ENCODE results near the gene KCNJ10. TPM values are rescaled to one million over a fixed set of nuclear protein-coding genes. Genes with fewer than 3 reads are reported as not detected.

Gene KCNJ10
- total RNA-seq, 6 experiments from 2014 or later = 0.23 to 3.1 (median 0.31) TPM; not detected in 1

- no peak for TF ChIP-seq POLR2A (IDR thresholded peaks at IDR 0.05)
- no peak for TF ChIP-seq CTCF (IDR thresholded peaks at IDR 0.05)
- intact Hi-C loops (cut with DNase I) = no loop called here
- H3K4me3 ChIP-seq = no peak overlapping the region
- no peaks in the 10 kb centered on the region for H3K9me3 ChIP-seq
- H3K27me3 ChIP-seq = no peaks in the 10 kb centered on the region
- peaks cover 0 to 1% (median 0%) of the 10 kb centered on the region in 4 donors for H3K4me1 ChIP-seq
- no peak for DNase-seq
- WGBS (ENCODE audit: insufficient coverage, low coverage, low lambda C conversion rate, missing lambda C conversion rate) = 66% methylated on average over 3 of the region's 3 CpGs
- no peaks in the 10 kb centered on the region for H3K36me3 ChIP-seq
- no peak for ATAC-seq
- H3K27ac ChIP-seq = no peak overlapping the region
Observed at GRCh38 chr1:159964144-159964543, 105.8 kb downstream of the KCNJ10 start.

GRCh38 chr1:159962176-159962575, 107.8 kb downstream of the KCNJ10 start:
- TF ChIP-seq POLR2A (IDR thresholded peaks at IDR 0.05) (no peak), CTCF (IDR thresholded peaks at IDR 0.05) (no peak)
- Histone ChIP-seq H3K27ac (no peak overlapping the region), H3K9me3 (no peaks in the 10 kb centered on the region), H3K4me1 (no peaks in the 10 kb centered on the region), H3K4me3 (no peak overlapping the region), H3K27me3 (no peaks in the 10 kb centered on the region), H3K36me3 (no peaks in the 10 kb centered on the region)
- 95% methylated on average over 10 of the region's 11 CpGs for WGBS (ENCODE audit: insufficient coverage, low coverage, low lambda C conversion rate, missing lambda C conversion rate)
- ATAC-seq = no peak
- intact Hi-C loops (cut with DNase I) = no loop called here
- DNase-seq = no peak

GRCh38 chr1:159961636-159962035, 108.3 kb downstream of the KCNJ10 start:
- no peak overlapping the region for H3K27ac ChIP-seq
- H3K9me3 ChIP-seq = no peaks in the 10 kb centered on the region
- no peak for DNase-seq
- intact Hi-C loops (cut with DNase I) = no loop called here
- H3K36me3 ChIP-seq = no peaks in the 10 kb centered on the region
- no peak for ATAC-seq
- H3K27me3 ChIP-seq = no peaks in the 10 kb centered on the region
- 95% methylated on average over 10 of the region's 15 CpGs for WGBS (ENCODE audit: insufficient coverage, low coverage, low lambda C conversion rate, missing lambda C conversion rate)
- TF ChIP-seq POLR2A (IDR thresholded peaks at IDR 0.05) (no peak), CTCF (IDR thresholded peaks at IDR 0.05) (no peak)
- H3K4me3 ChIP-seq = no peak overlapping the region
- no peaks in the 10 kb centered on the region for H3K4me1 ChIP-seq

- DNase-seq = no peak
- WGBS (ENCODE audit: insufficient coverage, low coverage, low lambda C conversion rate, missing lambda C conversion rate) = 45% methylated on average over 4 of the region's 5 CpGs
- no peaks in the 10 kb centered on the region for H3K9me3 ChIP-seq
- no peak overlapping the region for H3K4me3 ChIP-seq
- no peaks in the 10 kb centered on the region for H3K27me3 ChIP-seq
- H3K4me1 ChIP-seq = no peaks in the 10 kb centered on the region
- no peak for ATAC-seq
- H3K36me3 ChIP-seq = no peaks in the 10 kb centered on the region
- intact Hi-C loops (cut with DNase I) = no loop called here
- H3K27ac ChIP-seq = no peak overlapping the region
- TF ChIP-seq POLR2A (IDR thresholded peaks at IDR 0.05) (no peak), CTCF (IDR thresholded peaks at IDR 0.05) (no peak)
Observed at GRCh38 chr1:159960721-159961381, 109.1 kb downstream of the KCNJ10 start.

All from right lobe of liver (tissue), 6 donors.